Pancreas (tissue), 10 donors: ENCODE measurements around the gene MYO9A. TPM values are rescaled to one million over a fixed set of nuclear protein-coding genes. Genes with fewer than 3 reads are reported as not detected.

Experiments
- ATAC-seq, 4 donors: fragments of 200-7000 bp; cut with Tn5 transposase; one replicate each; pipeline versions ENCODE4 v1.8.0 to v1.9.1; 2020; ENCODE audit warnings: mild to moderate bottlenecking in 4 of 4, moderate library complexity in 4 of 4
- DNase-seq, 6 donors: peaks; one replicate each; pipeline ENCODE4 v3.0.0-alpha.2; 2020
- FAIRE-seq: peaks from 2 replicates; lab custom pipeline; 2012; peaks lifted over from hg19 to GRCh38; lab: Jason Lieb, UNC
- H3K27ac ChIP-seq, 4 donors: fragments of 200-600 bp; sonication (generic); 1 replicate in 3 of 4; 2 replicates in 1 of 4; pipeline versions ENCODE4 v1.5.0 to v1.8.0; 2020
- H3K27me3 ChIP-seq, 4 donors: fragments of 200-600 bp; one replicate each; pipeline ENCODE4 v1.8.0; 2021
- H3K36me3 ChIP-seq, 3 donors: fragments of 200-600 bp; sonication (generic) in 1 of 3; one replicate each; pipeline versions ENCODE4 v1.5.0 to v1.8.0; 2020 to 2021
- H3K4me1 ChIP-seq, 3 donors: fragments of 200-600 bp; one replicate each; pipeline ENCODE4 v1.8.0; 2021
- H3K4me3 ChIP-seq, 4 donors: fragments of 200-600 bp; sonication (generic) in 2 of 4; one replicate each; pipeline versions ENCODE4 v1.5.0 to v1.8.0; 2020 to 2021
- H3K9me3 ChIP-seq, 4 donors: fragments of 200-600 bp; one replicate each; pipeline ENCODE4 v1.8.0; 2021
- CTCF ChIP-seq, 4 donors: fragments of 200-600 bp; sonication (generic) in 3 of 4; IDR thresholded peaks; one replicate each; pipeline versions ENCODE4 v1.5.0 to v1.8.0; 2021; ENCODE audit warnings: antibody characterized with exemption in 4 of 4
- WGBS, 2 donors: extraction: QIAGEN DNeasy Blood & Tissue Kit; methylation state at CpG; one replicate each; pipeline ENCODE4 v1.1.7; 2013; 5-methylcytosine and 5-hydroxymethylcytosine counted together
- intact Hi-C, 3 donors: fragments of 100-400 bp; cut with DNase I; formaldehyde crosslinking; loops; one replicate each; pipeline versions ENCODE4 v1.11.1 to v1.14.2; 2022
- polyA plus RNA-seq, 2 donors: library from polyadenylated mRNA; stranded (reverse); fragments of 200-250 nt; gene quantifications; one replicate each; pipeline ENCODE4 v1.2.3, GENCODE V29; 2013
- total RNA-seq, 6 donors: library from RNA; stranded (reverse); fragmentation: NEBNext Ultra II Directional in 4 of 6; extraction: Animal tissue kit (Norgen Biotek cat#: 25700) in 4 of 6; gene quantifications; one replicate each; pipeline versions ENCODE4 v1.2.1 to v1.2.4, GENCODE V29; 2021 to 2023
- donor health status: healthy with polysubstance abuse.
- donor health status: DM: no; HTN: no; CAD: no; lungs with moderate emphysema.
- donor health status: DM: no; HTN: no; CAD: no.
- donor health status: control.
- donor health status: control.
- donor health status: Bipolar disorder and iron deficiency.
- donor health status: DM: yes; HTN: yes; CAD: no.
- donor health status: DM: no; HTN: no; CAD: no.
- donor health status: DM: no; HTN: no; CAD: no.
- donor health status: DM: yes; HTN: yes; CAD: no.

The MYO9A gene
- total and polyA plus RNA-seq, 8 donors = 1.2 to 21.0 (median 7.8) TPM

DNA sequence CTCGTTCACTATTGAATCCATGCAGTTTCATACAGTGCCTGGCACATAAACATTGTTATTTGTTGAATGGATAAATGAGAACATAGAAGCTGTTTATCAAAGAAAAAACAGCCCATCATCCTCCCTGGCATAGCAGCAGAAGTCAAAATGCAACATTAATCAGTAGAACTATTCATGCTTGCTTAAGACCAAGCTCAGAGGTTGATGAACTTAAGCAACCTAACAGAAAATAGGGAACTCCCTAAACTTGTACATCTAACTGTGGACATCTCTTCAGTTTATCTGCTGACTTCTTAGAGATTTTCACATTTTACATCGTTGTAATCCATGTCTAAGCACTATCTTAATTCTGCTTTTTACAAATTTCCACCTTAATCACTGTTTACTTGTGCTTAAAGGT is 29.5 kb upstream of the MYO9A start:
- DNase-seq (no peak), ATAC-seq (no peak), FAIRE-seq (no peak)
- Histone ChIP-seq H3K4me3 (no peak overlapping the region), H3K27ac (no peak overlapping the region), H3K4me1 (no peaks in the 10 kb centered on the region), H3K9me3 (no peaks in the 10 kb centered on the region), H3K27me3 (no peaks in the 10 kb centered on the region), H3K36me3 (no peaks in the 10 kb centered on the region)
- 55 to 77% methylated on average over 2 of the region's 2 CpGs for WGBS, 2 donors
- intact Hi-C loops = no loop called here
- TF ChIP-seq CTCF (IDR thresholded peaks at IDR 0.05) = no peak

- DNase-seq (no peak), FAIRE-seq (no peak), ATAC-seq (no peak)
- TF ChIP-seq CTCF (IDR thresholded peaks at IDR 0.05) = no peak
- H3K4me3 ChIP-seq = no peak overlapping the region
- intact Hi-C loops = no loop called here
- H3K9me3 ChIP-seq = no peaks in the 10 kb centered on the region
- no peaks in the 10 kb centered on the region for H3K27me3 ChIP-seq
- no peaks in the 10 kb centered on the region for H3K4me1 ChIP-seq
- no peak overlapping the region for H3K27ac ChIP-seq
- H3K36me3 ChIP-seq = no peaks in the 10 kb centered on the region
Observed at GRCh38 chr15:72146934-72147333, 29.0 kb upstream of the MYO9A start.

DNA sequence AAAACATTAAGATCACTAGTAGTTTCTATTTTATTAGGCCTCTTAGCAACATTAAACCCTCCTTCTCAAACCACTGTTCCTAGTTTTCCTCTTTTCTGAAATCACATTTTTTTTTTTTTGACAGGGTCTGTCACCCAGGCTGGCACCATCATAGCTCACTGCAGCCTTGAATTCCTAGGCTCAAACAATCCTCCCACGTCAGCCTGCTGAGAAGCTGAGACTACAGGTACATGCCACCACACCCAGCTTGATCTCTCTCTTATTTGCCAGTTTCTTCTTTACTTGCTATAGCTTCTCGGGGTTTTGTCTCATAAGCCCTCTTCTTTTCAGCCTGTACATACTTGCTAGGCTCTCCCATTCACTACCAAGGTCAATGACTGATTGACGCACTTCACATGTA is 28.3 kb upstream of the MYO9A start:
- H3K27me3 ChIP-seq = no peaks in the 10 kb centered on the region
- no peak overlapping the region for H3K27ac ChIP-seq
- 91 to 96% methylated on average over 3 of the region's 3 CpGs for WGBS, 2 donors
- no peaks in the 10 kb centered on the region for H3K9me3 ChIP-seq
- FAIRE-seq (no peak), DNase-seq (no peak), ATAC-seq (no peak)
- H3K4me3 ChIP-seq = no peak overlapping the region
- H3K36me3 ChIP-seq = no peaks in the 10 kb centered on the region
- peaks cover 0 to 4% (median 0%) of the 10 kb centered on the region in 3 donors for H3K4me1 ChIP-seq
- intact Hi-C loops = no loop called here
- TF ChIP-seq CTCF (IDR thresholded peaks at IDR 0.05) = no peak

GRCh38 chr15:72141171-72142084 is 23.5 kb upstream of the MYO9A start:
- Histone ChIP-seq H3K36me3 (no peaks in the 10 kb centered on the region), H3K27me3 (no peaks in the 10 kb centered on the region), H3K4me1 (peaks cover 0 to 4% (median 0%) of the 10 kb centered on the region in 3 donors), H3K27ac (no peak overlapping the region), H3K4me3 (no peak overlapping the region), H3K9me3 (no peaks in the 10 kb centered on the region)
- ATAC-seq (peak in 3 of 4 donors; percentile 24 to 63 (median 50)), FAIRE-seq (no peak), DNase-seq (no peak)
- intact Hi-C loops = no loop called here
- 38 to 45% methylated on average over 4 of the region's 4 CpGs for WGBS, 2 donors
- no peak for TF ChIP-seq CTCF (IDR thresholded peaks at IDR 0.05)

DNA sequence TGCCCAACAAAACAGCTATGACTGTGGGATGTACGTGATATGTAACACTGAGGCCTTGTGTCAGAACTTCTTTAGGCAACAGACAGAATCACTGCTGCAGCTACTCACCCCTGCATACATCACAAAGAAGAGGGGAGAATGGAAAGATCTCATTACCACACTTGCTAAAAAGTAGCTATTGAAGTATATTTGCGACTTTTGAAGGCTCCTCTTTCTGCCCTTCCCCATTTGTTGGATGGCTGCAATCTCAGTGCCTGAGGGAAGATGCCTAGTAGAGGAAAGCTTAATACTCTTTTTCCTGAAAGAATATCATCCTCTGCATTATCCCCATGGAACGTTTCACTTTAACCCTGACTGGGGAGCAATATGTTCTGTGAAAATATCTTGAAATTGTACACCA is 22.1 kb upstream of the MYO9A start:
- DNase-seq (no peak), FAIRE-seq (no peak), ATAC-seq (no peak)
- no peaks in the 10 kb centered on the region for H3K9me3 ChIP-seq
- H3K27ac ChIP-seq = no peak overlapping the region
- peaks cover 0 to 4% (median 4%) of the 10 kb centered on the region in 3 donors for H3K4me1 ChIP-seq
- H3K27me3 ChIP-seq = no peaks in the 10 kb centered on the region
- intact Hi-C loops = no loop called here
- no peak overlapping the region for H3K4me3 ChIP-seq
- 89% methylated on average over 3 of the region's 3 CpGs for WGBS, 2 donors
- no peak for TF ChIP-seq CTCF (IDR thresholded peaks at IDR 0.05)
- H3K36me3 ChIP-seq = no peaks in the 10 kb centered on the region
